Gastroesophageal sphincter (tissue), 4 donors: Measurements from ENCODE around the gene FUT8. TPM values are rescaled to one million over a fixed set of nuclear protein-coding genes. Genes with fewer than 3 reads are reported as not detected.

ENCODE experiments used
- ATAC-seq: fragments of 150-250 bp; one replicate; pipeline ENCODE4 v1.9.1; 2016; ENCODE audit warnings: mild to moderate bottlenecking, moderate library complexity
- H3K27ac ChIP-seq, 4 donors: fragments of 200-600 bp; sonication (generic) in 3 of 4; 1 replicate in 3 of 4; 2 replicates in 1 of 4; pipeline ENCODE4 v1.5.1; 2016 to 2019
- H3K27me3 ChIP-seq: fragments of 200-600 bp; sonication (generic); one replicate; pipeline ENCODE4 v1.5.1; 2019
- H3K36me3 ChIP-seq, 2 donors: fragments of 200-600 bp; sonication (generic); one replicate each; pipeline ENCODE4 v1.5.1; 2019; ENCODE audit warnings: control low read depth in 1 of 2
- H3K4me1 ChIP-seq, 3 donors: fragments of 200-600 bp; sonication (generic); 1 replicate in 2 of 3; 2 replicates in 1 of 3; pipeline ENCODE4 v1.5.1; 2016 to 2019; ENCODE audit warnings: control low read depth in 2 of 3
- H3K4me3 ChIP-seq, 2 donors: fragments of 200-600 bp; sonication (generic); one replicate each; pipeline ENCODE4 v1.5.1; 2019; ENCODE audit warnings: mild to moderate bottlenecking in 1 of 2, moderate library complexity in 1 of 2
- H3K9me3 ChIP-seq, 3 donors: fragments of 200-600 bp; sonication (generic); one replicate each; pipeline ENCODE4 v1.5.1; 2017 to 2019; ENCODE audit warnings: control low read depth in 2 of 3
- CTCF ChIP-seq, 4 experiments: fragments of 200-600 bp in 2 of 4; fragments of 450-650 bp in 2 of 4; sonication (generic) in 1 of 4; IDR thresholded peaks; one replicate each; pipeline ENCODE4 v1.5.1; 2017 to 2019; ENCODE audit warnings: antibody characterized with exemption in 4 of 4, mild to moderate bottlenecking in 2 of 4, moderate library complexity in 2 of 4
- EP300 ChIP-seq: sonication (generic); formaldehyde crosslinking; IDR thresholded peaks from one replicate; pipeline ENCODE4 v1.6.1; 2017; ENCODE audit warnings: antibody characterized with exemption, mild to moderate bottlenecking
- POLR2A ChIP-seq, 2 donors: fragments of 450-650 bp; IDR thresholded peaks; one replicate each; pipeline ENCODE4 v1.6.1; 2017; ENCODE audit warnings: antibody characterized with exemption in 2 of 2, mild to moderate bottlenecking in 2 of 2, moderate library complexity in 1 of 2
- POLR2AphosphoS5 ChIP-seq: sonication (generic); formaldehyde crosslinking; IDR thresholded peaks from one replicate; pipeline ENCODE4 v1.6.1; 2017; ENCODE audit warnings: antibody characterized with exemption
- WGBS, 2 donors: methylation state at CpG; one replicate each; pipeline ENCODE4 v1.1.5; 2018; ENCODE audit warnings: low coverage in 1 of 2; 5-methylcytosine and 5-hydroxymethylcytosine counted together
- total RNA-seq, 4 donors: library from RNA; depleted of rRNA; stranded (reverse); fragments of >200 nt; gene quantifications; one replicate each; pipeline ENCODE4 v1.1.0, GENCODE V29; 2016

The FUT8 gene
- total RNA-seq, 4 donors from 2014 or later: 16.9 to 35.2 (median 30.8) TPM

- Histone ChIP-seq H3K27me3 (no peaks in the 10 kb centered on the region), H3K36me3 (no peaks in the 10 kb centered on the region), H3K4me1 (peaks cover 0 to 25% (median 0%) of the 10 kb centered on the region in 3 donors), H3K27ac (no peak overlapping the region), H3K4me3 (no peak overlapping the region), H3K9me3 (peaks cover 0 to 3% (median 0%) of the 10 kb centered on the region in 3 donors)
- WGBS, 2 donors: 95 to 96% methylated on average over 4 of the region's 7 CpGs
- no peak for ATAC-seq
- TF ChIP-seq CTCF (IDR thresholded peaks at IDR 0.05) (no peak), EP300 (no peak), POLR2A (IDR thresholded peaks at IDR 0.05) (no peak), POLR2AphosphoS5 (no peak)
These were observed 18.7 kb downstream of the FUT8 start for GRCh38 chr14:65431245-65431644.

GRCh38 chr14:65431951-65432350 lies 19.4 kb downstream of the FUT8 start:
- H3K4me1 ChIP-seq: peaks cover 0 to 25% (median 0%) of the 10 kb centered on the region in 3 donors
- TF ChIP-seq CTCF (IDR thresholded peaks at IDR 0.05) (no peak), POLR2A (IDR thresholded peaks at IDR 0.05) (no peak), POLR2AphosphoS5 (no peak), EP300 (no peak)
- H3K27ac ChIP-seq: no peak overlapping the region
- 40% methylated on average over 1 of the region's 1 CpG; no CpG with 5 or more reads in 1 of the 2 donors for WGBS, 2 donors
- H3K4me3 ChIP-seq: no peak overlapping the region
- ATAC-seq: no peak
- H3K9me3 ChIP-seq: peaks cover 0 to 3% (median 0%) of the 10 kb centered on the region in 3 donors
- H3K36me3 ChIP-seq: no peaks in the 10 kb centered on the region
- H3K27me3 ChIP-seq: no peaks in the 10 kb centered on the region

- Histone ChIP-seq H3K27ac (no peak overlapping the region), H3K4me3 (no peak overlapping the region), H3K36me3 (no peaks in the 10 kb centered on the region), H3K4me1 (peaks cover 0 to 25% (median 0%) of the 10 kb centered on the region in 3 donors), H3K9me3 (peaks cover 0 to 3% (median 0%) of the 10 kb centered on the region in 3 donors), H3K27me3 (no peaks in the 10 kb centered on the region)
- ATAC-seq: no peak
- 82 to 96% methylated on average over 4 to 6 of the region's 6 CpGs for WGBS, 2 donors
- no peak for TF ChIP-seq POLR2A (IDR thresholded peaks at IDR 0.05)
- no peak for TF ChIP-seq CTCF (IDR thresholded peaks at IDR 0.05)
- TF ChIP-seq POLR2AphosphoS5: no peak
- no peak for TF ChIP-seq EP300
These were observed 19.9 kb downstream of the FUT8 start for GRCh38 chr14:65432361-65432948.

- no peak overlapping the region for H3K27ac ChIP-seq
- TF ChIP-seq EP300 (no peak), POLR2A (IDR thresholded peaks at IDR 0.05) (no peak), POLR2AphosphoS5 (no peak), CTCF (IDR thresholded peaks at IDR 0.05) (no peak)
- H3K4me1 ChIP-seq: peaks cover 0 to 25% (median 0%) of the 10 kb centered on the region in 3 donors
- ATAC-seq: no peak
- H3K4me3 ChIP-seq: no peak overlapping the region
- no peaks in the 10 kb centered on the region for H3K27me3 ChIP-seq
- peaks cover 0 to 3% (median 0%) of the 10 kb centered on the region in 3 donors for H3K9me3 ChIP-seq
- H3K36me3 ChIP-seq: no peaks in the 10 kb centered on the region
- 89 to 90% methylated on average over 2 of the region's 2 CpGs for WGBS, 2 donors
These were observed 20.6 kb downstream of the FUT8 start for GRCh38 chr14:65433157-65433556.

- WGBS, 2 donors: 93% methylated on average over 2 of the region's 2 CpGs; no CpG with 5 or more reads in 1 of the 2 donors
- Histone ChIP-seq H3K4me1 (peaks cover 0 to 25% (median 0%) of the 10 kb centered on the region in 3 donors), H3K4me3 (no peak overlapping the region), H3K27ac (no peak overlapping the region), H3K36me3 (no peaks in the 10 kb centered on the region), H3K27me3 (no peaks in the 10 kb centered on the region), H3K9me3 (peaks cover 0 to 3% (median 0%) of the 10 kb centered on the region in 3 donors)
- ATAC-seq: no peak
- TF ChIP-seq EP300 (no peak), POLR2AphosphoS5 (no peak), POLR2A (IDR thresholded peaks at IDR 0.05) (no peak), CTCF (IDR thresholded peaks at IDR 0.05) (no peak)
These were observed 21.1 kb downstream of the FUT8 start for GRCh38 chr14:65433646-65434045.
